ENCODE data around the gene GPRIN3. TPM values are rescaled to one million over a fixed set of nuclear protein-coding genes. Genes with fewer than 3 reads are reported as not detected.

Gene GPRIN3
- total RNA-seq, 1 experiment from 2014 or later: 0.48 TPM

- H3K4me1 Mint-ChIP-seq: peaks cover 0 to 7% of the 10 kb centered on the region in 2 experiments; a peak in 2 of 4 replicates
Observed at GRCh38 chr4:89331197-89331596, 23.6 kb upstream of the GPRIN3 start.

More at GRCh38 chr4:89331197-89331596, 23.6 kb upstream of the GPRIN3 start:
- Histone ChIP-seq H3K14ac (ENCODE audit: insufficient read depth, low read length) (no peak overlapping the region), H3K4me1 (ENCODE audit: insufficient read depth, low read length) (no peaks in the 10 kb centered on the region), H3K56ac (ENCODE audit: insufficient read length, low read depth, low read length) (no peak overlapping the region), H3K27ac (ENCODE audit: insufficient read length, low read depth, low read length) (no peak overlapping the region), H4K20me1 (ENCODE audit: control insufficient read depth, insufficient read depth, insufficient read length) (no peaks in the 10 kb centered on the region), H3K23me2 (ENCODE audit: insufficient read length, low read depth, low read length, poor library complexity, severe bottlenecking) (no peaks in the 10 kb centered on the region), H2AFZ (ENCODE audit: low read length) (no peak overlapping the region), H3K4me2 (ENCODE audit: insufficient read depth, insufficient read length, low read length) (no peak overlapping the region), H3K79me2 (ENCODE audit: insufficient read depth, low read length) (no peaks in the 10 kb centered on the region), H2BK120ac (ENCODE audit: low read depth, low read length, poor library complexity, severe bottlenecking) (no peak overlapping the region), H3T11ph (ENCODE audit: low read length) (no peak overlapping the region), H3K9ac (ENCODE audit: extremely low read depth, insufficient read length, low read length) (no peak overlapping the region), H3K4ac (ENCODE audit: low read depth, low read length) (no peak overlapping the region), H3K9me3 (ENCODE audit: control insufficient read depth, low read depth, low read length) (no peaks in the 10 kb centered on the region), H2BK20ac (ENCODE audit: low read depth, low read length, poor library complexity, severe bottlenecking) (no peak overlapping the region), H4K5ac (ENCODE audit: insufficient read length, low read depth, low read length) (no peak overlapping the region), H4K8ac (replicated peaks; ENCODE audit: insufficient read length, low read depth, low read length) (no peak overlapping the region), H3K79me1 (ENCODE audit: insufficient read depth, low read depth, low read length, poor library complexity, severe bottlenecking) (no peaks in the 10 kb centered on the region), H3K23ac (ENCODE audit: insufficient read length, low read depth, low read length) (no peak overlapping the region), H4K91ac (ENCODE audit: insufficient read length, low read depth, low read length) (no peak overlapping the region), H3K27me3 (ENCODE audit: insufficient read depth, low read length) (no peaks in the 10 kb centered on the region), H3K18ac (ENCODE audit: insufficient read length, low read depth, low read length) (no peak overlapping the region), H2BK15ac (ENCODE audit: low read depth, low read length) (no peak overlapping the region), H2BK12ac (ENCODE audit: insufficient read length, low read depth, low read length) (no peak overlapping the region), H2BK5ac (ENCODE audit: insufficient read length, low read length) (no peak overlapping the region), H2AK5ac (ENCODE audit: insufficient read length, low read length) (no peak overlapping the region)
- WGBS (ENCODE audit: extremely low coverage, insufficient read length, low lambda C conversion rate): no CpG with 5 or more reads among the region's 2 CpGs
- H3K27ac Mint-ChIP-seq: no peak overlapping the region
- H3K27me3 Mint-ChIP-seq (ENCODE audit: low read depth): no peaks in the 10 kb centered on the region
- TF ChIP-seq CTCF (conservative IDR thresholded peaks at IDR 0.05): no peak
- no peak for DNase-seq
- H3K9me3 Mint-ChIP-seq: no peaks in the 10 kb centered on the region; a peak in 2 of 5 replicates
- H3K36me3 Mint-ChIP-seq (ENCODE audit: insufficient read depth in 1 of 3, low read depth in 3 of 3): no peaks in the 10 kb centered on the region
- H3K4me3 Mint-ChIP-seq: no peak overlapping the region

All from H9 (cell line).